CD4-positive, CD25-positive, alpha-beta regulatory T cell (primary cell): Measurements from ENCODE around the gene GALNT18. TPM values are rescaled to one million over a fixed set of nuclear protein-coding genes. Genes with fewer than 3 reads are reported as not detected.

Source experiments
- ATAC-seq, 2 donors: fragments of 150-1000 bp; cut with Tn5 transposase; one replicate each; pipeline ENCODE4 v1.10.0; 2021; ENCODE audit warnings: low read depth in 2 of 2, moderate number of reproducible peaks in 2 of 2, moderate library complexity in 1 of 2
- DNase-seq, 3 donors: peaks; one replicate each; pipeline versions ENCODE4 v3.0.0 to v3.0.0-alpha.2; 2012 to 2022; ENCODE audit warnings: mixed read lengths in 1 of 3
- H3K27ac ChIP-seq: one replicate; pipeline ENCODE4 v1.7.0; 2013; ENCODE audit warnings: mild to moderate bottlenecking, low read length; ENCODE audit not compliant: insufficient read depth, poor library complexity, severe bottlenecking
- H3K27me3 ChIP-seq: one replicate; pipeline ENCODE4 v1.7.0; 2013; ENCODE audit warnings: low read length; ENCODE audit not compliant: control insufficient read depth, insufficient read depth
- H3K36me3 ChIP-seq: one replicate; pipeline ENCODE4 v1.7.0; 2013; ENCODE audit warnings: mild to moderate bottlenecking, low read length, moderate library complexity; ENCODE audit not compliant: control insufficient read depth, insufficient read depth
- H3K4me1 ChIP-seq: 2 replicates; pipeline ENCODE4 v1.7.0; 2013; ENCODE audit warnings: mild to moderate bottlenecking, low read length; ENCODE audit not compliant: insufficient read depth, control insufficient read depth, poor library complexity, severe bottlenecking
- H3K4me3 ChIP-seq: one replicate; pipeline ENCODE4 v1.7.0; 2013; ENCODE audit warnings: low read depth, mild to moderate bottlenecking, low read length, moderate library complexity
- H3K9me3 ChIP-seq, 2 experiments: 1 replicate in 1 of 2; 2 replicates in 1 of 2; pipeline ENCODE4 v1.7.0; 2013; ENCODE audit warnings: low read length in 2 of 2, mild to moderate bottlenecking in 1 of 2, moderate library complexity in 1 of 2; ENCODE audit not compliant: control insufficient read depth in 2 of 2
- H3K27ac Mint-ChIP-seq, 3 donors: one replicate each; pipeline ENCODE4 v1.8.0; 2020 to 2022; ENCODE audit warnings: mild to moderate bottlenecking in 3 of 3, mixed read lengths in 3 of 3, moderate library complexity in 2 of 3
- H3K27me3 Mint-ChIP-seq: one replicate; pipeline ENCODE4 v1.8.0; 2022; ENCODE audit warnings: mild to moderate bottlenecking, mixed read lengths
- H3K36me3 Mint-ChIP-seq: one replicate; pipeline ENCODE4 v1.8.0; 2020; ENCODE audit warnings: mixed read lengths
- H3K4me1 Mint-ChIP-seq, 4 donors: one replicate each; pipeline ENCODE4 v1.8.0; 2020 to 2022; ENCODE audit warnings: mixed read lengths in 4 of 4, mild to moderate bottlenecking in 1 of 4
- H3K4me3 Mint-ChIP-seq, 4 donors: one replicate each; pipeline ENCODE4 v1.8.0; 2020 to 2022; ENCODE audit warnings: mild to moderate bottlenecking in 4 of 4, mixed read lengths in 4 of 4, moderate library complexity in 3 of 4
- H3K9me3 Mint-ChIP-seq, 7 donors: one replicate each; pipeline ENCODE4 v1.8.0; 2020 to 2022; ENCODE audit warnings: mixed read lengths in 7 of 7, mild to moderate bottlenecking in 3 of 7, moderate library complexity in 2 of 7
- polyA plus RNA-seq, 4 donors: library from polyadenylated mRNA; unstranded; fragments of 300-500 nt; fragmentation: Illumina TruSeq; gene quantifications; one replicate each; pipeline ENCODE4 v1.2.3, GENCODE V29; 2021
- total RNA-seq: library from RNA; stranded (reverse); gene quantifications from one replicate; pipeline ENCODE4 v1.2.3, GENCODE V29; 2022

GALNT18 gene
- total and polyA plus RNA-seq, 5 donors from 2014 or later: 0.10 TPM; not detected in 4

GRCh38 chr11:11459578-11459977 is 162.2 kb downstream of the GALNT18 start:
- no peaks in the 10 kb centered on the region for H3K27me3 Mint-ChIP-seq

GRCh38 chr11:11458485-11458884 is 163.3 kb downstream of the GALNT18 start:
- Mint-ChIP-seq H3K27ac (no peak overlapping the region), H3K4me3 (no peak overlapping the region), H3K4me1 (no peaks in the 10 kb centered on the region), H3K36me3 (no peaks in the 10 kb centered on the region), H3K9me3 (no peaks in the 10 kb centered on the region), H3K27me3 (no peaks in the 10 kb centered on the region)
- DNase-seq: no peak
- no peak for ATAC-seq
- no peak overlapping the region for H3K27ac ChIP-seq
- H3K9me3 ChIP-seq: no peaks in the 10 kb centered on the region
- no peaks in the 10 kb centered on the region for H3K36me3 ChIP-seq
- no peak overlapping the region for H3K4me3 ChIP-seq
- no peaks in the 10 kb centered on the region for H3K27me3 ChIP-seq
- H3K4me1 ChIP-seq: no peaks in the 10 kb centered on the region

More at GRCh38 chr11:11459578-11459977, 162.2 kb downstream of the GALNT18 start:
- H3K27ac ChIP-seq: no peak overlapping the region
- Mint-ChIP-seq H3K4me1 (no peaks in the 10 kb centered on the region), H3K27ac (no peak overlapping the region), H3K36me3 (no peaks in the 10 kb centered on the region), H3K9me3 (no peaks in the 10 kb centered on the region), H3K4me3 (no peak overlapping the region)
- no peaks in the 10 kb centered on the region for H3K4me1 ChIP-seq
- no peaks in the 10 kb centered on the region for H3K27me3 ChIP-seq
- DNase-seq (no peak), ATAC-seq (no peak)
- H3K36me3 ChIP-seq: no peaks in the 10 kb centered on the region
- no peak overlapping the region for H3K4me3 ChIP-seq
- H3K9me3 ChIP-seq: no peaks in the 10 kb centered on the region

- Mint-ChIP-seq H3K27ac (no peak overlapping the region), H3K36me3 (no peaks in the 10 kb centered on the region), H3K4me1 (no peaks in the 10 kb centered on the region), H3K4me3 (no peak overlapping the region), H3K9me3 (no peaks in the 10 kb centered on the region), H3K27me3 (no peaks in the 10 kb centered on the region)
- Histone ChIP-seq H3K4me1 (no peaks in the 10 kb centered on the region), H3K9me3 (no peaks in the 10 kb centered on the region), H3K27ac (no peak overlapping the region), H3K4me3 (no peak overlapping the region), H3K27me3 (no peaks in the 10 kb centered on the region), H3K36me3 (no peaks in the 10 kb centered on the region)
- ATAC-seq (no peak), DNase-seq (no peak)
Observed at GRCh38 chr11:11458001-11458400, 163.8 kb downstream of the GALNT18 start.

GRCh38 chr11:11456866-11457265 is 164.9 kb downstream of the GALNT18 start:
- Histone ChIP-seq H3K27ac (no peak overlapping the region), H3K4me1 (no peaks in the 10 kb centered on the region), H3K27me3 (no peaks in the 10 kb centered on the region), H3K4me3 (no peak overlapping the region), H3K9me3 (no peaks in the 10 kb centered on the region), H3K36me3 (no peaks in the 10 kb centered on the region)
- Mint-ChIP-seq H3K9me3 (no peaks in the 10 kb centered on the region), H3K27ac (no peak overlapping the region), H3K27me3 (no peaks in the 10 kb centered on the region), H3K4me3 (no peak overlapping the region), H3K4me1 (no peaks in the 10 kb centered on the region), H3K36me3 (no peaks in the 10 kb centered on the region)
- ATAC-seq: no peak
- DNase-seq: no peak

- Histone ChIP-seq H3K4me1 (no peaks in the 10 kb centered on the region), H3K36me3 (no peaks in the 10 kb centered on the region), H3K27ac (no peak overlapping the region), H3K4me3 (no peak overlapping the region), H3K27me3 (no peaks in the 10 kb centered on the region), H3K9me3 (no peaks in the 10 kb centered on the region)
- no peak overlapping the region for H3K4me3 Mint-ChIP-seq
- ATAC-seq: no peak
- H3K9me3 Mint-ChIP-seq: no peaks in the 10 kb centered on the region
- no peaks in the 10 kb centered on the region for H3K36me3 Mint-ChIP-seq
- H3K27me3 Mint-ChIP-seq: no peaks in the 10 kb centered on the region
- H3K27ac Mint-ChIP-seq: no peak overlapping the region
- DNase-seq: no peak
- H3K4me1 Mint-ChIP-seq: no peaks in the 10 kb centered on the region
Observed at GRCh38 chr11:11454671-11455223, 167.1 kb downstream of the GALNT18 start.

GRCh38 chr11:11451501-11452005 is 170.3 kb downstream of the GALNT18 start:
- Mint-ChIP-seq H3K36me3 (no peaks in the 10 kb centered on the region), H3K27me3 (no peaks in the 10 kb centered on the region), H3K4me1 (no peaks in the 10 kb centered on the region), H3K4me3 (no peak overlapping the region), H3K27ac (no peak overlapping the region), H3K9me3 (no peaks in the 10 kb centered on the region)
- Histone ChIP-seq H3K4me1 (no peaks in the 10 kb centered on the region), H3K9me3 (no peaks in the 10 kb centered on the region), H3K36me3 (no peaks in the 10 kb centered on the region), H3K27me3 (no peaks in the 10 kb centered on the region), H3K4me3 (no peak overlapping the region), H3K27ac (no peak overlapping the region)
- no peak for ATAC-seq
- DNase-seq: no peak

GRCh38 chr11:11450744-11451362 is 171.0 kb downstream of the GALNT18 start:
- Mint-ChIP-seq H3K27ac (no peak overlapping the region), H3K4me3 (no peak overlapping the region), H3K4me1 (no peaks in the 10 kb centered on the region), H3K27me3 (no peaks in the 10 kb centered on the region), H3K9me3 (no peaks in the 10 kb centered on the region), H3K36me3 (no peaks in the 10 kb centered on the region)
- Histone ChIP-seq H3K36me3 (no peaks in the 10 kb centered on the region), H3K4me3 (no peak overlapping the region), H3K27ac (no peak overlapping the region), H3K4me1 (no peaks in the 10 kb centered on the region), H3K27me3 (no peaks in the 10 kb centered on the region), H3K9me3 (no peaks in the 10 kb centered on the region)
- ATAC-seq: no peak
- no peak for DNase-seq

GRCh38 chr11:11449327-11449726 is 172.5 kb downstream of the GALNT18 start:
- H3K4me3 Mint-ChIP-seq: no peak overlapping the region
- no peaks in the 10 kb centered on the region for H3K4me1 Mint-ChIP-seq
- Histone ChIP-seq H3K4me3 (no peak overlapping the region), H3K4me1 (no peaks in the 10 kb centered on the region), H3K36me3 (no peaks in the 10 kb centered on the region), H3K27me3 (no peaks in the 10 kb centered on the region), H3K27ac (no peak overlapping the region), H3K9me3 (no peaks in the 10 kb centered on the region)
- DNase-seq (no peak), ATAC-seq (no peak)
- H3K27me3 Mint-ChIP-seq: no peaks in the 10 kb centered on the region
- no peaks in the 10 kb centered on the region for H3K36me3 Mint-ChIP-seq
- no peak overlapping the region for H3K27ac Mint-ChIP-seq
- H3K9me3 Mint-ChIP-seq: no peaks in the 10 kb centered on the region
